Adipocyte (in vitro differentiated cells): Measurements from ENCODE around the gene ANKDD1A.

Experiments used
- DNase-seq: peaks from one replicate; pipeline ENCODE4 v3.0.0-alpha.2; 2015; ENCODE audit warnings: low read depth
- H3K27me3 ChIP-seq: replicated peaks from 2 replicates; pipeline ENCODE4 v1.7.0; 2013; ENCODE audit warnings: mild to moderate bottlenecking, low read length, moderate library complexity; ENCODE audit not compliant: control insufficient read depth, insufficient read depth
- H3K36me3 ChIP-seq: 2 replicates; pipeline ENCODE4 v1.7.0; 2013; ENCODE audit warnings: low read length, mild to moderate bottlenecking, moderate library complexity; ENCODE audit not compliant: control insufficient read depth, insufficient read depth, severe bottlenecking
- H3K4me1 ChIP-seq: 2 replicates; pipeline ENCODE4 v1.7.0; 2013; ENCODE audit warnings: mild to moderate bottlenecking, low read length, moderate library complexity; ENCODE audit not compliant: control insufficient read depth, insufficient read depth
- H3K4me3 ChIP-seq: 2 replicates; pipeline ENCODE4 v1.7.0; 2013; ENCODE audit warnings: mild to moderate bottlenecking, low read length, moderate library complexity
- H3K9ac ChIP-seq: 2 replicates; pipeline ENCODE4 v1.7.0; 2013; ENCODE audit warnings: mild to moderate bottlenecking, low read length, moderate library complexity
- H3K9me3 ChIP-seq: 2 replicates; pipeline ENCODE4 v1.7.0; 2013; ENCODE audit warnings: mild to moderate bottlenecking, low read length, moderate library complexity; ENCODE audit not compliant: control insufficient read depth

The ANKDD1A gene

DNA sequence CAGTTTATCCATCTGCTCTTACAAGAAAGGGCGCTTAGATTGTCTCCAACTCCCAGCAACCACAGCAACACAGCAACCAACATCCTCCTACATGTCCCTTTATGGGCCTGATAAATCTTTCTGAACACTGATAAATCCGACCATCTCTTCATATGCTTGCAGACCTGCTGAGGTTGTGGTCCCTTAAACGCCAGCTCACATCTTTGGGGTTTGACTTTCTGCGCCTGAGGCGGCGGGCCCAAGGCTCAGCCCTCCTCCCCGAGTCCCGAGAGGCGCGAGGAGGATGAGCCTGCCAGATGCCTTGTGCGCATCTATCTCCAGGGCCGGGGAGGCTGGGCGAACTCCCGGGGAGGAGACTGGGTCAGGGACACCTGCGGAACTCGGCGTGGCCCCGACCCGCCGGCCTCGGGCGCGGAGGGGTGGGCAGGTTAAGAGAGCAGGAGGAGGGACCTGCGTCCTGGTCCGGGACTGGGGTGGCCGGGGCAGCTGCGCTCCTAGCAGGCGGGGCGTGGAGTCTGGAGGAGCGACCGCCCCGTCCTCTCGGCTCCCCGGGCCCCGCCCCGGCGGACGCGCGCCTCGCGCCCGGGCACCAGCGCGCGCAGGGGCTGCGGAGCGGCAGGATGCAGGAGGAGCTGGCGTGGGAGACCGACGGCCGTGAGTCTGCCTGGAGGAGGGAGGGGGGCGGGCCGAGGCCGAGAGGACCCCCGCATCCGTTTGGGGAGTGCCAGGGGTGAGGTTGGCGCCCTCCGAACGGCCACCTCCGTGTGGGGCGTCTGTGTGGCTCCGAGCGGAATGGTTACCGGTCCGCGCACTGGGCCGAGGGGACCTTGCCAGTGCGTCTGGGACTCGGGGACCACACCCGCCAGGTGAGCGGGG lies at the start of gene ANKDD1A:
Gene ANKDD1A (plus strand): TSS at position 592 of the 876 bp plus-strand sequence. CDS start 29 bp downstream, at position 621.
- Histone ChIP-seq H3K9me3 (peaks cover 2% of the 10 kb centered on the region), H3K4me1 (peaks cover 7% of the 10 kb centered on the region), H3K4me3 (peak within 1 kb of the TSS; percentile 85), H3K36me3 (no peaks in the 10 kb centered on the region), H3K9ac (peak within 1 kb of the TSS; percentile 74), H3K27me3 (no peaks in the 10 kb centered on the region)
- peak; percentile 78 for DNase-seq

DNA sequence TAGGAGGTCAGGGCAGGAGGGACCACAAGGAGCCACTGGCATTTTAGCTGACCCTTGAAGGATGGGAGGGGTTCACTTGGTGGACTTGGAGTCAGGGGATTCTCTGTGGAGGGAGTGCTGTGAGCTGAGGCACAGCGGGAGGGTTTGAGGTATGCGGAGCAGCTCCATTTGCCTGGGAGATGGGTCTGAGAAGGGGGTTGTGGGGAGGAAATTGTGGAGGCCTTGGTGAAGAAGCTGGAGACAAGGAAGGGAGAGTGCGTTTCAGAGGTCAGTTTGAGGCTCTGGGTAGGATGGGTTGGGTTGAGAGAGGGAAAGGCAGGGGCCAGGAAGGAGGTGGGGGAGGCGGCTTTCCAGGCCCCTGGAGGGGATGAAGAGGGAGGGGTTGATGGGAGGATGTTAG lies 49.7 kb upstream of the ANKDD1A start:
- peaks cover 93% of the 10 kb centered on the region for H3K36me3 ChIP-seq
- no peak overlapping the region for H3K4me3 ChIP-seq
- H3K27me3 ChIP-seq = no peaks in the 10 kb centered on the region
- H3K9me3 ChIP-seq = no peaks in the 10 kb centered on the region
- peaks cover 37% of the 10 kb centered on the region for H3K4me1 ChIP-seq
- no peak for DNase-seq
- no peak overlapping the region for H3K9ac ChIP-seq

DNA sequence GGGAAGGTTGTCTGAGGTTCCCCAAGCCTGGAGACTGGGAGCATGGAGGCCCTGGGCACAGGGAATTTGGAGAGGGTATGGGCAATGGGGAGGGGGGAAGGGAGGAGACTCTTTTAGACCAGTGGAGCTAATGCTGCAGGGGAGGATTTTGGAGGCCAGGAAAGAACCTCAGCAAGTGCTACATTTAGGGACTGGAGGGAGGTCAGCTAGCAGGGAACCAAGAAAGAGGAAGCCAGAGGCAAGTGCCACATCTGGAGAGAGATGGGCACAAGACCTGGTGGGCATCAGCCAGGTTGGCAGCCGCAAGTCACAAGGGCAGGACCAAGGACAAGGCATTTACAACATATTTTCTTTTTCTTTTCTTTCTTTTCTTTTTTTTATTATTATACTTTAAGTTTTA lies 49.3 kb upstream of the ANKDD1A start:
- peaks cover 93% of the 10 kb centered on the region for H3K36me3 ChIP-seq
- H3K4me3 ChIP-seq = no peak overlapping the region
- DNase-seq = no peak
- H3K4me1 ChIP-seq = peaks cover 33% of the 10 kb centered on the region
- no peak overlapping the region for H3K9ac ChIP-seq
- H3K9me3 ChIP-seq = no peaks in the 10 kb centered on the region
- no peaks in the 10 kb centered on the region for H3K27me3 ChIP-seq

DNA sequence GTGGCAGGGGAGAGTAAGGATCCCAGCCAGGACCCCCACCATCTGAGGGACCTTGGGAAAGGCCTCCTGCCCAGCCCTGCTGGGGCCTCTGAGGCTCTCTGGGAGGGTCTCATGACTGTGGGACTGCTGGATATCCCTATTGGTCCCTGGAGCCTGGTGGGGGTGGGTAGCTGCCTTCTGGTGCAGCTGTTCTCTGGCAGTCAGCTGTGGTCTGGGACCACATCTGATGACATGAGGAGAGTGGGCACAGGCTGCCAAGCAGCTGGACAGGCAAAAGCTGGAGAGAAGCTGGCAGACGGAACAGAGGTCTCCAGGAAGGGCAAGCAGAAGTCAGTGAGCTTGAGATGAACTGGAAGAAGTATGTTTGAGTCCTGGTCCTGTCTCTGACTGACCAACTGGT lies 47.6 kb upstream of the ANKDD1A start:
- H3K9me3 ChIP-seq = no peaks in the 10 kb centered on the region
- peaks cover 82% of the 10 kb centered on the region for H3K36me3 ChIP-seq
- no peak overlapping the region for H3K4me3 ChIP-seq
- no peaks in the 10 kb centered on the region for H3K27me3 ChIP-seq
- H3K4me1 ChIP-seq = peaks cover 17% of the 10 kb centered on the region
- no peak overlapping the region for H3K9ac ChIP-seq
- DNase-seq = no peak

DNA sequence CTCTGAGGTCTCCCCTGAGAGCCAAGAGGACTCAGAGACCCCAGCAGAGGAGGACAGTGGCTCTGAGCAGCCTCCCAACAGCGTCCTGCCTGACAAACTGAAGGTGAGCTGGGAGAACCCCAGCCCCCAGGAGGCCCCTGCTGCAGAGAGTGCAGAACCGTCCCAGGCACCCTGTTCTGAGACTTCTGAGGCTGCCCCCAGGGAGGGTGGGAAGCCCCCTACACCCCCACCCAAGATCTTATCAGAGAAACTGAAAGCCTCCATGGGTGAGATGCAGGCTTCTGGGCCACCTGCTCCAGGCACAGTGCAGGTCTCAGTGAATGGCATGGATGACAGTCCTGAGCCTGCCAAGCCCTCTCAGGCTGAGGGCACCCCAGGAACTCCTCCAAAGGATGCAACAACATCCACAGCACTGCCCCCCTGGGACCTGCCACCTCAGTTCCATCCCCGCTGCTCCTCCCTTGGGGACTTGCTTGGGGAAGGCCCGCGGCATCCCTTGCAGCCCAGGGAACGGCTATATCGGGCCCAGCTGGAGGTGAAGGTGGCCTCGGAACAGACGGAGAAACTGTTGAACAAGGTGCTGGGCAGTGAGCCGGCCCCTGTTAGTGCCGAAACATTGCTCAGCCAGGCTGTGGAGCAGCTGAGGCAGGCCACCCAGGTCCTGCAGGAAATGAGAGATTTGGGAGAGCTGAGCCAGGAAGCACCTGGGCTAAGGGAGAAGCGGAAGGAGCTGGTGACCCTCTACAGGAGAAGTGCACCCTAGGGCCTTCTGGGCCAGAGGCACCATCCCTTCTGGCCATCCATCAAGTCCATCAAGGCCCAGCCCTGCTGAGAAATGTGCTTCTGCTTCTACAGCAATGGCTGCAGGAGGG lies 46.3 kb upstream of the ANKDD1A start:
- DNase-seq = no peak
- Histone ChIP-seq H3K4me3 (no peak overlapping the region), H3K9me3 (no peaks in the 10 kb centered on the region), H3K36me3 (peaks cover 78% of the 10 kb centered on the region), H3K4me1 (peaks cover 14% of the 10 kb centered on the region), H3K9ac (peak overlapping the region; percentile 17), H3K27me3 (no peaks in the 10 kb centered on the region)

DNA sequence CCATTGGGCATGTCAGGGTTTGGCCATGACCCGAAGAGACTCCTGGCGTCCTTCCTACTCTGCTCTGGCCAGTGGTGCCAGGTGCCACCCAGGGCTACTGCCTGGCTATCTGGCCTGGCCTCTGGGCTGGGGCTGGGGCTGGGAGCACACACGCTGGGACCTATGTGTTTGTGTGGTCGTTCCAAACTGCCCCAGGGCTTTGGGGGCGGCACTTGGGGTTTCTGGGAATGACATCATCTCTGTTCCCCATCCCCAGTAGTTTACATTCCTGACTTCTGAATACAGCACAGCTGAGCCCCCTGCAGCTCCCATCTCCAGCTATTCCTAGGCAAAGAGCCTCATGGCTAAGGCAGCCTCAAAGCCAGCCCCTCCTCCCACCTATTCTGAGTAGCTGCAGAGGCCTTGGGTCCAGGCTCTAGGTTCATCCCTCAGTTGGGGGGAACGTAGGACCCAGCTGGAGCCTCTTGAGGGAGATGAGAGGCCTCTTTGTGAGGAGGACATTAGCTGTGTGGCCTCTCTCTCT lies 45.6 kb upstream of the ANKDD1A start:
- Histone ChIP-seq H3K4me3 (no peak overlapping the region), H3K4me1 (peaks cover 14% of the 10 kb centered on the region), H3K27me3 (no peaks in the 10 kb centered on the region), H3K9me3 (no peaks in the 10 kb centered on the region), H3K36me3 (peaks cover 71% of the 10 kb centered on the region), H3K9ac (peak overlapping the region; percentile 17)
- peak; percentile 77 for DNase-seq

DNA sequence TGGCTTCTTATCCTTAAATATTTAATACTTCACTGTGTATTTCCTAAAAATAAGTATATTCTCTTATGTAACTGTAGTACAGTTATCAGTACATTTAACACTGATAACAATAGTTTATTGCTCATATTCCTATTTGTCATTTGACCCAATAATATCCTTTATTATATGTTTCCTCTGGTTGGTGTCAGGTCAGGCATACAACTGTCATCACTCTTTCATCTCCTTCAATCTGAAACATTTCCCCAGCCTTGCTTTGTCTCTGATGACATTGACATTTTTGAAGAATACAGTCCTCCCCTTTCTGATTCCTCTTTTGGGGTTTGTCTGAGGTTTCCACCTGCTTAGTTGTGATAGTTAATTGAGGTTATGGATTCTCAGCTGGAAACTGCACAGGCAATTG lies 42.2 kb upstream of the ANKDD1A start:
- Histone ChIP-seq H3K9ac (no peak overlapping the region), H3K4me1 (peaks cover 26% of the 10 kb centered on the region), H3K27me3 (no peaks in the 10 kb centered on the region), H3K4me3 (no peak overlapping the region), H3K36me3 (peaks cover 47% of the 10 kb centered on the region), H3K9me3 (no peaks in the 10 kb centered on the region)
- no peak for DNase-seq

DNA sequence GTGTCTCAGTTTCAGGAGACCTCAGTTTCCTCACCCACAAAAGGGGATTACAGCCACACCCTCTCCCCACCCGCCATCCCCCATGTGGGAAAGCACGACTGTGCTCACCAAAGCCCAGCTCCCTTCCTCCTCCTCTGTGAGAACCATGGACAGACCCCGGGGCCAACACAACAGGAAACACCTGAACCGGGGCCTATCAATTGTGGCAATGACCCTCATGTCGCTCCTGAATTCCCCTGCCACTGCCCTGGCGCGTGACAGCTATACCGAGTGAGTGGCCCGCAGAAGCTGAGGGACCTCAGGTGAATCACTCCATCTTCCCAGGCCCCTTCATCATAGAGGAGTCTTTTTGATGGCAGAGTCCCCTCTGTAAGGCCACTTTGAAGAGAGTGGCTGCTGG lies 41.3 kb upstream of the ANKDD1A start:
- peaks cover 26% of the 10 kb centered on the region for H3K4me1 ChIP-seq
- DNase-seq = no peak
- H3K9me3 ChIP-seq = no peaks in the 10 kb centered on the region
- H3K27me3 ChIP-seq = no peaks in the 10 kb centered on the region
- no peak overlapping the region for H3K9ac ChIP-seq
- H3K4me3 ChIP-seq = no peak overlapping the region
- peaks cover 38% of the 10 kb centered on the region for H3K36me3 ChIP-seq

DNA sequence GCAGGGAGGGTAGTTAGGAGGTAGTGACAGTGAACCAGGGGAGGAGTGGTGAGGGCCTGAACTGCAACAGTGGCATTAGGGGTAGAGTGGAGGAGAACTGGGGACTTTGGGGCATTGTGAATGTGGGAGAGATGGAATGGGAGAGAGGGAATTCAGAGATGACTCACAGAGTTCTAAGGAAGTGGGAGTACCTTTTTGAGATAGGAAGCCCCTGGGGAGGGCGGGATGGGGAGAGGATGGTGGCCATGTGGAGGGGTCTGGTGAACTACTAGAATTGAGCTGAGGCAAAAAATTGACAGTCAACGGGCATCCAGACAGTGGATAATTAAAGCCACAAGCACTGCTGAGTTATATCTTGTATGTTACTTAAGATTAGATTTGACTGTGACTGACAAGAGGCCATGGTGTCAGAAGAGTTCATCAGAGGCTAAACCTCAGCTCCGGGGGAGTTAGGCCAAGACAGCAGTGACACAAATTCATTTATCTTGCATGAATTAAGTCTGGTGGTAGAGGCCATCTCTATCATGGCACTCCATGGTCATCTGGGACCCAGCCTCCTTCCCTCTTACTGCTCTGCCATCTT lies 36.0 kb upstream of the ANKDD1A start:
- DNase-seq = no peak

DNA sequence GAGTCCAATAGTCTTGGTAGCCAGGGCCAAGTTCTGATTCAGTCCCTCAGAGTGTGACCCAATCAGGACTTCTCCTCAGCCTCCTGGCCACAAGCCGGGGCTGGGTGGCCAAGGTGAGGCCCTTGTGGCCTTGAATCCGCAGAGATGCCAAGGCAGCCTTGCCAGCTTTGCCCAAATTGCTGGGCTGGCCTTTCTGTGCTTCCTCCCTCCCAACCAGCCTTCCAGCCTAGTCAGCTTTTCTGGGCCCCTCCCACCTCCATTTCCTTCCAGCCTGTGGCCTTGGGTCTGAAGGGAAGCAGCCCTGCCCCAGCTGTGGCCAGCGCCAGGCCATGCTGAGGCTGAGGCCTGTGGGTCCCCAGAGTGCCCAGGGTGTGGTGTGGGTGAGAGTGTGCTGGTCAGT lies 34.3 kb upstream of the ANKDD1A start:
- peaks cover 42% of the 10 kb centered on the region for H3K4me1 ChIP-seq
- peak; percentile 41 for DNase-seq
- no peak overlapping the region for H3K4me3 ChIP-seq
- H3K9ac ChIP-seq = peak overlapping the region; percentile 68
- no peaks in the 10 kb centered on the region for H3K36me3 ChIP-seq
- no peaks in the 10 kb centered on the region for H3K27me3 ChIP-seq
- H3K9me3 ChIP-seq = no peaks in the 10 kb centered on the region

More for the DNA sequence above, 36.0 kb upstream of the ANKDD1A start:
- Histone ChIP-seq H3K27me3 (no peaks in the 10 kb centered on the region), H3K4me3 (no peak overlapping the region), H3K9ac (no peak overlapping the region), H3K36me3 (peaks cover 4% of the 10 kb centered on the region), H3K4me1 (peaks cover 30% of the 10 kb centered on the region), H3K9me3 (no peaks in the 10 kb centered on the region)

DNA sequence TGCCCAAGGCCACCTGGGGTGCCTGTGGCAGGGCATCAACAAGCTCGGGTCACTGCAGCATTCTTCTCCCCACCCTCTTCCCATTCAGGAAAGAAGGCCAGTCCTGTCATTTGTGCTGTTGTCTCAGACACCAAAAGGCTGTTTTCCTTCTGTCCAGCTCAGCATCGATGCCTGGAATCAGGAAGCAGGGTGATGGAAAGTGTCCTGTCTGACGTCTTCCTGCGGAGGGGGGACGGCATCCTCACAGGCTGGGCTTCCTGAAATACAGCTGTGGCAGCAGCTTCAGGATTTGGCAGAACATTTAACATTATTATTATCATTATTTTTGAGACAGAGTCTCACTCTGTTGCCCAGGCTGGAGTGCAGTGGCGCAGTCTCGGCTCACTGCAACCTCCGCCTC lies 33.0 kb upstream of the ANKDD1A start:
- Histone ChIP-seq H3K9ac (peak overlapping the region; percentile 27), H3K4me1 (peaks cover 46% of the 10 kb centered on the region), H3K36me3 (no peaks in the 10 kb centered on the region), H3K4me3 (no peak overlapping the region), H3K27me3 (no peaks in the 10 kb centered on the region), H3K9me3 (no peaks in the 10 kb centered on the region)
- no peak for DNase-seq
